Measurements from ENCODE around the gene LGALS9. TPM values are rescaled to one million over a fixed set of nuclear protein-coding genes. Genes with fewer than 3 reads are reported as not detected.
"Not testable (repeated sequence)": the region's sequence is repeated elsewhere in the genome, so short reads cannot be mapped to it uniquely, and the experiment has no call there.

LGALS9 gene
- total RNA-seq, 2 donors from 2014 or later: 44.8 to 46.3 TPM

DNA sequence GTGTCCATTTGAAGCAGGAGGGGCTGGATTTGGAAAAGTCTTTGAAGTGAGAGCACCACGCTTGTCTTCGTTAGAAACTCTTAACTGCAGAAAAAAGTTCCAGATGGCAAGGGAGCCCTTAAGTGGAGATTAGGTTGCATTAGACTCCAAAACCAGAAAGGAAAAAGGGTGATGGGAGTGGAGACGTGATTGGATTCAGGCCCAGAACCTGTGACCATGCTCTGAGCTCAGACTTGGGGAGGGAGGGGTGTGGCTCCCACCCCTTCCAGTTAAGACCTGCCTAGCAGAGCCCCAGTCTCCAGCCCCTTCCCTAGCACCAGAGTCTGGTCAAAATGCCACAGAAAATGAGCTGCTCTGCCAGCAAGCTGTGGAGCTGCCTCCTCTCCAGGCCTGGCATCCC, 6.4 kb upstream of the LGALS9 start:
- Mint-ChIP-seq H3K4me1 (ENCODE audit: low read depth) (peaks cover 38% of the 10 kb centered on the region), H3K4me3 (no peak overlapping the region), H3K9me3 (no peaks in the 10 kb centered on the region), H3K36me3 (ENCODE audit: insufficient read depth in 2 of 2) (peaks cover 10 to 25% of the 10 kb centered on the region in 2 donors), H3K27me3 (ENCODE audit: low read depth) (no peaks in the 10 kb centered on the region), H3K27ac (no peak overlapping the region)
- no peak for ATAC-seq (replicated peaks in 1 of 2)
- DNase-seq: no peak

DNA sequence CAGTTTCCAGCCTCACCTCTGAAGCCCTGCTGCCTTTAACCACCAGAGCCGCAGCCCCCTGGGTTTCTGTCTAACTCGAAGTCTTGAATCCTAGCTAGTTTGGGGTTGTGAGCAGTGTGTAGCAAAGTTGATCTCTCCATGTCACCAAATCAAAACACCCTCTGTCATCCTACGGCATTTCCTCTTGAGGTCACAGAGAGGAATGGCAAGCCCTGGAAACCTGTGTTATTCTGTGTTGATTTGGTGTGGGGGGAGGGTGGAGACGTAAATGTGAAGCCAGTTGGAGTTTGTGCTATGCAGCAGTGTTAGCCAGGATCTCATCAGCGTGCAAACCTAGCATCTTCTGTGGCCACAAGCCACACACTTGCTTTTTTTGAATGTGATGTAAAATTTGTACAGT, 5.1 kb upstream of the LGALS9 start:
- ATAC-seq (replicated peaks in 1 of 2) (no peak), DNase-seq (no peak)
- Mint-ChIP-seq H3K4me3 (no peak overlapping the region), H3K4me1 (ENCODE audit: low read depth) (peaks cover 40% of the 10 kb centered on the region), H3K9me3 (no peaks in the 10 kb centered on the region), H3K36me3 (ENCODE audit: insufficient read depth in 2 of 2) (peaks cover 11 to 21% of the 10 kb centered on the region in 2 donors), H3K27ac (no peak overlapping the region), H3K27me3 (ENCODE audit: low read depth) (no peaks in the 10 kb centered on the region)

DNA sequence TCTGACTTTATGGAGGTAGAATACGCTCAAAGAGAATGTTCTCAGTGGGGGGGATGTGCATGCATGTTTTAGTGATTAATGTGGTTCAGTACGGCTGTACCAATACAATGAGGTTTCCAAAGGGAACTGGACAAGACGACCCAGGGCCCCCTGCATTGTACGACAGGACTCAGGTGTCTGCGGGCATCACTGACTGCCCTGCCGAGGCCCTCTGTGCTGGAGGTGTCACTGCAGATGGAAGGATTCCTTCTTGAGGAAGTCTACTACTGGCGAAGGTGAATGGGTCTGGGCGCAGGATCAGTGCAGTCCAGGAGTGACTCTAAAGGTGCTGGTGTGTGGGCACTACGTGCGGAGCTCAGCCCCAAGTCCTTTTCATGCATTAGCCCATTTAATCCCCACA, 3.5 kb upstream of the LGALS9 start:
- Mint-ChIP-seq H3K27me3 (ENCODE audit: low read depth) (no peaks in the 10 kb centered on the region), H3K9me3 (no peaks in the 10 kb centered on the region), H3K36me3 (ENCODE audit: insufficient read depth in 2 of 2) (peaks cover 10 to 13% of the 10 kb centered on the region in 2 donors), H3K4me1 (ENCODE audit: low read depth) (peaks cover 50% of the 10 kb centered on the region), H3K27ac (no peak overlapping the region), H3K4me3 (no peak overlapping the region)
- no peak for ATAC-seq (replicated peaks in 1 of 2)
- DNase-seq: no peak

DNA sequence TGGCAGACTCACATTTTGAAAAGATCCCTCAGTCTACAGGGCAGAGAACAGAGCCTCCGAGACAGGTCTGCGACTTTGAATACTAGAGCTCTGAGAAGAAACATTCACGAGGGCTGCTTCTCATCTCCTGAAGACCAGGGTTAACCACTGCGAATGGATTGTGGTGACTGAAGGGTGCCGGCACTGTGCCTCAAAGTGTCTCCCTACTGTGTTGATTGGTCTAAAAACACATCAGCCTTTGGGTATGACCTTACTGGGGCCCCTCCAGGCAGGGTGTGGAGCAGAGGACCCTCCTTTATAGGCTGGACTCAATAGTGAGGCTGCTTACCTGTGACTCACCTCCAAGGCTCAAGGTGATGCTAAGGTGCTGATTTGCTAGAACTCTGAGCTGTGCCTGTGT, 2.6 kb upstream of the LGALS9 start:
- no peak overlapping the region for H3K27ac Mint-ChIP-seq
- H3K27me3 Mint-ChIP-seq (ENCODE audit: low read depth): no peaks in the 10 kb centered on the region
- DNase-seq: peak; percentile 13 to 26
- no peaks in the 10 kb centered on the region for H3K9me3 Mint-ChIP-seq
- peaks cover 52% of the 10 kb centered on the region for H3K4me1 Mint-ChIP-seq (ENCODE audit: low read depth)
- peak; percentile 58 to 74 for ATAC-seq (replicated peaks in 1 of 2)
- H3K36me3 Mint-ChIP-seq (ENCODE audit: insufficient read depth in 2 of 2): peaks cover 9 to 11% of the 10 kb centered on the region in 2 donors
- H3K4me3 Mint-ChIP-seq: no peak overlapping the region

DNA sequence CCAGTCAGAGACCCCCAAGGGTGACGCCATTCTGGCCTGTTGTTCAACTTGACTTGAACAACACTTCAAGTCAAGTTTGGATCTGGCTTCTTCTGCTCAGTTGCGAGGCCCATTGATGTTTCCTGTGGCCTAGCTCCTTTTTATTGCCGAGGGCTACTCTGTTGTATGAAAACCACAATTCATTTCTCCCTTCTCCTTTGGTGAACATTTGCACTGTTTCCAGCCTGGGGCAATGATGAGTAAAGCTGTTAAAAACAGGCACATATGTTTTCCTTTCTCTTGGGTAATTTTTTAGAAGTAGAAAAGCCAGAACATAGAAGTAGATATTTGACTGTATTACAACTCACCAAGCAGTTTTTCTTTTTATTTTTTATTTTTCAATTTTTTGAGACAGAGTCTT, 1.7 kb upstream of the LGALS9 start:
- not testable (repeated sequence) for H3K36me3 Mint-ChIP-seq (ENCODE audit: insufficient read depth in 2 of 2); ATAC-seq (replicated peaks in 1 of 2); DNase-seq; H3K4me3 Mint-ChIP-seq; H3K9me3 Mint-ChIP-seq; H3K27me3 Mint-ChIP-seq (ENCODE audit: low read depth)
- H3K27ac Mint-ChIP-seq: peak overlapping the region; percentile 64
- H3K4me1 Mint-ChIP-seq (ENCODE audit: low read depth): peaks cover 52% of the 10 kb centered on the region

DNA sequence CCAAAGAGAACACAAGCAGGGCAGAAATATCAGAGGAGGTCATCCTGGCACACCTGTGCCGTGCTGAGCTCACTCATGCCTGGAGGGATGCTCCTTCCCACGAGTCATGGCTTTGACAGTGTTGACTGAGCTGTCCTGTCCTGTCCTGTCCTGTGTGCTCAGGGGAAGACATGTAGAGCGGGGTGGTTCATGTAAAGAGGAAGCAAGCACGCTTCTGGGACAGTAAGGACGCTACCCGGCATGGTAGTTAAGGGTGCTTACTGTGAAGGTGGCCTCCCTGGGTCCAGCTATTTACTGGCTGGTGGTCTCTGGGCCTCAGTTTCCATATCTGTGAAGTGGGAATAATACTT, 398 bp downstream of the LGALS9 start:
- peak overlapping the region; percentile 56 for H3K27ac Mint-ChIP-seq
- no peaks in the 10 kb centered on the region for H3K27me3 Mint-ChIP-seq (ENCODE audit: low read depth)
- DNase-seq (no peak), ATAC-seq (replicated peaks in 1 of 2) (peak; percentile 30 to 57)
- peaks cover 55% of the 10 kb centered on the region for H3K4me1 Mint-ChIP-seq (ENCODE audit: low read depth)
- H3K4me3 Mint-ChIP-seq: peak overlapping the region; percentile 82 to 84
- no peaks in the 10 kb centered on the region for H3K9me3 Mint-ChIP-seq
- H3K36me3 Mint-ChIP-seq (ENCODE audit: insufficient read depth in 2 of 2): peaks cover 4% of the 10 kb centered on the region in 2 donors

DNA sequence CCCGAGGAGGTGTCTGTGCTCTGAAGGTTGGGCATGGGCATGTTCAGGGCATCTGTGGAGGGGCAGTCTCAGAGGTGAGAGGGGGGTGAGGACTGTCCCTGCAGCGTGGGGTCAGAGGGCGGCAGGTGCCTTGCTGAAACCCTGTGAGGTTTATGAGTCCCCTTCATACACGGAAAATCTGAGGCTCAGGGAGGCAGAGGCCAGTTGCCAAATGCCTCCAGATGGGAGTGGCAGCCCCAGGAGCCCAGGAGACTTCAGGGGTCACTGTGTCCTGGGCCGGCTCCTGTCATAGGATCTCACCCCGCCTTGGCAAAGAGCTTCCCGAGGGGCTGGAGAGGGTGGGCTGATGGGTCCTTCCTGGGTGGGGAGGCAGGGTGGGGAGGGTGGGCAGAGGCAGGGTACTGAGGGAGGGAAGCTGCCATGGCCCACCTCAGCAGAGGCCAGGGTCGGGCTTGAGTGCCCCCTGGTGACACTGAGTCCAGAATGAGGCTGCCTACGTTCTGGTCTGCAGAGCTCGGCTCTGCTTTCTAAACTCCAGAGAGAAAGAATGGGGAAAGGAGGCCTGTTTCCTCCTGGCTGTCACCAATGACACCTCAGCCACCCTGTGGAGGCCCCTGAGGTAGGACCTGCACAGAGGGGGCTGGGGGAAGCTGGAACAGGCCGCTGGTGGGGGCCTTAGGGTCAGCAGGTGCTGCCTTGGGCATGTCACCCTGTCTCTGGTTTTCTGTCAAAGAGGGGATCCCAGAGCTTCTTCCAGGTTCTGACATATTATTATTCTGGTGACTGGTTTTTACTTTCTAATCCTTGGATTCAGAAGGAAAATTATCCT, 1.1 kb downstream of the LGALS9 start:
- Mint-ChIP-seq H3K27ac (peak overlapping the region; percentile 56), H3K9me3 (no peaks in the 10 kb centered on the region), H3K4me1 (ENCODE audit: low read depth) (peaks cover 54% of the 10 kb centered on the region), H3K27me3 (ENCODE audit: low read depth) (no peaks in the 10 kb centered on the region), H3K36me3 (ENCODE audit: insufficient read depth in 2 of 2) (peaks cover 3 to 4% of the 10 kb centered on the region in 2 donors), H3K4me3 (peak overlapping the region; percentile 82 to 84)
- ATAC-seq (replicated peaks in 1 of 2): no peak
- DNase-seq: no peak

DNA sequence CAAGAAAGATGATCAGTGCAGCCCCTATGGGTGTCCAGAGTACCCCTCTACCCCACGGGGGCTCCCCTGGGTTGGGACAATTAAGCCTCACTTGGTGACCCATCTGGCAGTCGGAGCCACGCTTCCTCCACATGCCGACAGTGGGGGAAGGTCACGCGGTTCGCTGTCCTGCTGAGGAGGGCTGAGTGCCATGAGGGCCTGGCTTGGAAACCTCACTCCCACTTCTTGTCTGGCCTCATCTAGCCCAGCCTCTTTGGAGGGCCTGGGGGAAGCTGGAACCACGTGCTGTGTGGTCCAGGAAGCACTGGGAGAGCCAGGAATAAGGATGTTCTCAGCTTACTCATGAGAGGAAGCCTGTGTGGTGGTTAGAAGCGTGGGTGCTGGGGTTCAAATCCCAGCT, 1.8 kb downstream of the LGALS9 start:
- not testable (repeated sequence) for ATAC-seq (replicated peaks in 1 of 2); DNase-seq; H3K4me3 Mint-ChIP-seq; H3K36me3 Mint-ChIP-seq (ENCODE audit: insufficient read depth in 2 of 2); H3K27me3 Mint-ChIP-seq (ENCODE audit: low read depth); H3K27ac Mint-ChIP-seq; H3K9me3 Mint-ChIP-seq
- peaks cover 54% of the 10 kb centered on the region for H3K4me1 Mint-ChIP-seq (ENCODE audit: low read depth)

DNA sequence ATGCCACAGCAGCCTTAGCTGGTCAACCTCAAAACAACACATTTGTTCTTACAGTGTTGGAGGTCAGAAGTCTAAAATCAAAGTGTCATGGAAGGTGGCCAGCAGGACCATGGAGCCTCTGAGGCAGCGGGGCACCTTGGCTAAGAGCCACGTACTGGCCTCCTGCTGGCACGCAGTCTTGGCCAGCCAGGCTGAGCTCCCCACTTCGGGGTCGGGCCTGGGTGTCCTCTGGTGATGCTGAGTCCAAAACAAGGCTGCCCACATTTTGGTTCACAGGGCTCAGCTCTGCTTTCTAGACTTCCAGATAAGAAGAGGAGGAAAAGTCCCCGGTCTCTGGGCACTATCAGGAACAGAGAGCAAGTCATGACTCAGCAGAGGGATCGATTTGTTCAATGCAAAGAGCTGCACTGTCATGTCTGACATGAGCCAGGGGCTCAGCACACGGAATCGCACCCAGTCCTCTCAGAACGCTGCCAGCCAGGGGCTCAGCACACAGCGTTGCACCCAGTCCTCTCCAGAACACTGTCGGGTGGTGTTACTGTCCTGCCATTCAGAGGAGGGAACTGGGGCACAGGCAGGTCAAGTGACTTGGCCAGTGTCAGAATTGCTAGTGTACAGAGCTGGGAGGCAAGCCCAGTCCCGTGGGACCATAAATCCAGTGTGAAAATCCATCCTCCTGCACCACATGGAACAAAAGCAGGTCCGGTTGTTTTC, 2.5 kb downstream of the LGALS9 start:
- DNase-seq (no peak), ATAC-seq (replicated peaks in 1 of 2) (no peak)
- no peaks in the 10 kb centered on the region for H3K27me3 Mint-ChIP-seq (ENCODE audit: low read depth)
- no peak overlapping the region for H3K4me3 Mint-ChIP-seq
- peaks cover 3 to 4% of the 10 kb centered on the region in 2 donors for H3K36me3 Mint-ChIP-seq (ENCODE audit: insufficient read depth in 2 of 2)
- H3K27ac Mint-ChIP-seq: no peak overlapping the region
- H3K9me3 Mint-ChIP-seq: no peaks in the 10 kb centered on the region
- peaks cover 48% of the 10 kb centered on the region for H3K4me1 Mint-ChIP-seq (ENCODE audit: low read depth)

DNA sequence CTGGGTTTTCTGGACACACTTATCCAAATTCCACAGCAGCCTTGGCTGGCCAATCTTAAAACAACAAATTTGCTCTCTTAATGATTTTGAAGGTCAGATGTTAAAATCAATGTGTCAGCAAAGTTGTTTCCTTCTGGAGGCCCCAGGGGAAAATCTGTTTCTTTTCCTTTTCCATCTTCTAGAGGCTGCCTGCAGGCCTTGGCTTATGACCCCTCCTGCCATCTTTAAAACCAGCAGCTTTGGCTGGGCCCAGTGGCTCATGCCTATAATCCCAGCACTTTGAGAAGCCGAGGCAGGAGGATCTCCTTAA, 3.0 kb downstream of the LGALS9 start:
- peaks cover 43% of the 10 kb centered on the region for H3K4me1 Mint-ChIP-seq (ENCODE audit: low read depth)
- DNase-seq (no peak), ATAC-seq (replicated peaks in 1 of 2) (no peak)
- no peak overlapping the region for H3K4me3 Mint-ChIP-seq
- H3K27ac Mint-ChIP-seq: no peak overlapping the region
- no peaks in the 10 kb centered on the region for H3K9me3 Mint-ChIP-seq
- H3K27me3 Mint-ChIP-seq (ENCODE audit: low read depth): no peaks in the 10 kb centered on the region
- peaks cover 3 to 6% of the 10 kb centered on the region in 2 donors for H3K36me3 Mint-ChIP-seq (ENCODE audit: insufficient read depth in 2 of 2)

DNA sequence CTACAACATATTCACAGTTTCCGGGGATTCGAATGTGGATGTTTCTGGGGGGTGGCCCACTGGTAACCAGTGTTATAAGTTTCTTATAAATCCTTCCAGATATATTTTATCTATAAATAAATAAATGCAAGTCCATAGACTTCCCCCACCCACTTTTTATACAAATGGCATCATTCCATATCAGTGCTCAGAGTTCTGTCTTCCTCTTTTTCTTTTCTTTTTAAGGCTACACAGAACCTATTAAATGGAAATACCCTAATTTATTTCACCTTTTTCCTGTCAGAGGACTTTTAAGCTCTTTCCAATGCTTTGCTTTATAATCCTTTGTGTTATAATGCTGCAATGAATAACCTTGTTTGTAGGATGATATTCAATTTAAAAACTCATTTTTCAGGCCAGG, 3.8 kb downstream of the LGALS9 start:
- Mint-ChIP-seq H3K9me3 (no peaks in the 10 kb centered on the region), H3K4me3 (no peak overlapping the region), H3K36me3 (ENCODE audit: insufficient read depth in 2 of 2) (peaks cover 0 to 6% of the 10 kb centered on the region in 2 donors), H3K27ac (no peak overlapping the region), H3K4me1 (ENCODE audit: low read depth) (peaks cover 35% of the 10 kb centered on the region), H3K27me3 (ENCODE audit: low read depth) (no peaks in the 10 kb centered on the region)
- DNase-seq: no peak
- no peak for ATAC-seq (replicated peaks in 1 of 2)

DNA sequence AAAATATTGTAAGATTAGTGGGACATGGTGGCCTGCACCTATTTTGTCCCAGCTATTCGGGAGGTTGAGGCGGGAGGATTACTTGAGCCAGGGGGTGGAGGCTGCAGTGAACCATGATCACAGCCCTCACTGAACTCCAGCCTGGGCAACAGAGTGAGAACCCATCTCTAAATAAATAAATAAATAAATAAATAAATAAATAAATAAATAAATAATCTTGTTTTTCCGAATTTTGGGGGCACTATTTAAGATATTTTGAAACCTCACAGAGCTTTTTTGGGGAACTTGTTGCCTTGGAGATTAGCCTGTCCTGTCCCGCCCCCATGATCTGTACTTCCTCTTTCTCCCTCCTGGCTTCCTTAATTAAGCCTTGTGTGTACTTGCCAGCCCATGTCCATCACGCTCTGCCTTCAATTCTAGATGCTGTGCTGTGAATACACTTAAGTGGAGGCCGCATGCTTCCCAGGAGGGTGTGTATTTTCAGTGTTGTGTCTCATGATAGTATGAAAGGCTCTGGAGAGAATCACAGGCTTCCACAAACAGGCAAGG, 4.4 kb downstream of the LGALS9 start:
- peaks cover 29% of the 10 kb centered on the region for H3K4me1 Mint-ChIP-seq (ENCODE audit: low read depth)
- H3K9me3 Mint-ChIP-seq: no peaks in the 10 kb centered on the region
- H3K36me3 Mint-ChIP-seq (ENCODE audit: insufficient read depth in 2 of 2): peaks cover 0 to 3% of the 10 kb centered on the region in 2 donors
- no peak for DNase-seq
- H3K4me3 Mint-ChIP-seq: no peak overlapping the region
- H3K27ac Mint-ChIP-seq: peak overlapping the region; percentile 6
- ATAC-seq (replicated peaks in 1 of 2): no peak
- no peaks in the 10 kb centered on the region for H3K27me3 Mint-ChIP-seq (ENCODE audit: low read depth)

DNA sequence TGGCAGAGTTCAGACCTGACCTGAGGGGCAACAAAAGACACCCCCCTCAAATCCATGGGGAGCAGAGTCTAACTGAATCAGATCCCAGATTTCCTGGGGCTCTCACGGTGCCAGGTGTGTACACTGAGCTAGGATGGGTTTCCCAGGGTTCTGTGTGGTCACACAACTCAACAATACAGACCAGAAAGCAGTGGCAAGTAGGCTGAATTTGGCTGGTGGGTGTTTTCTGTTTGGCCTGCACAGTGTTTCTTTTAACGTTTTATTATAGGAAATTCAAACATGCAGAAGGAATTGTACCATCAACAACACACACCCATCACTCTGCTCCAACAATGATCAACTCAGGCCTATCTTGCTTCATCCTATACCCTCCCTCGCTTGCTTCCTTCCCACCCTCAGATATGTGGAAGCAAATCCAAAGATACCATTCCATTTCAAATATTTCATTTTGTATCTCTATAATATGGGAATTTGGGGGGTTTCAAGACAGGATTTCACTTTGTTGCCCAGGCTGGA, 5.1 kb downstream of the LGALS9 start:
- H3K36me3 Mint-ChIP-seq (ENCODE audit: insufficient read depth in 2 of 2); H3K4me3 Mint-ChIP-seq; H3K9me3 Mint-ChIP-seq; H3K27me3 Mint-ChIP-seq (ENCODE audit: low read depth); ATAC-seq (replicated peaks in 1 of 2); H3K27ac Mint-ChIP-seq; DNase-seq: not testable (repeated sequence)
- peaks cover 22% of the 10 kb centered on the region for H3K4me1 Mint-ChIP-seq (ENCODE audit: low read depth)
